K562 (cell line): Measurements from ENCODE around the gene TNRC6B. TPM values are rescaled to one million over a fixed set of nuclear protein-coding genes. Genes with fewer than 3 reads are reported as not detected.

Experiments
- ATF7 ChIP-seq: fragments of 450-650 bp; IDR thresholded peaks from 2 replicates; pipeline ENCODE4 v1.7.1; 2014; ENCODE audit warnings: mild to moderate bottlenecking, moderate library complexity
- NRF1 ChIP-seq, 2 experiments: fragments of 450-650 bp; IDR thresholded peaks in 1 of 2; conservative IDR thresholded peaks in 1 of 2; 2 replicates each; pipeline ENCODE4 v1.6.1; 2014; ENCODE audit warnings: mild to moderate bottlenecking in 2 of 2
- POLR2AphosphoS5 ChIP-seq: IDR thresholded peaks from 2 replicates; pipeline ENCODE4 v1.6.1; 2011; ENCODE audit warnings: mild to moderate bottlenecking, low read depth, low read length, moderate library complexity; ENCODE audit not compliant: control insufficient read depth, insufficient read depth
- PRDM10 ChIP-seq: fragments of 450-650 bp; IDR thresholded peaks from 2 replicates; pipeline ENCODE4 v1.6.1; 2018; ENCODE audit not compliant: partially characterized antibody
- RBFOX2 ChIP-seq: fragments of 200-400 bp; formaldehyde crosslinking; IDR thresholded peaks from 2 replicates; pipeline ENCODE4 v1.6.1; 2017; ENCODE audit warnings: low read depth, mild to moderate bottlenecking, low read length, moderate library complexity
- SOX6 ChIP-seq: fragments of 450-650 bp; IDR thresholded peaks from 2 replicates; pipeline ENCODE4 v1.6.1; 2014; ENCODE audit warnings: mild to moderate bottlenecking
- TBP ChIP-seq: optimal IDR thresholded peaks from 2 replicates; pipeline ENCODE3; 2011; ENCODE audit warnings: low read depth, low read length, improper control_type of control experiment
- polyA plus RNA-seq, 8 experiments: library from polyadenylated mRNA; depleted of rRNA in 4 of 8; stranded (reverse) in 5 of 8; unstranded in 3 of 8; fragments of >200 nt; fragmentation: Nextera tagmentation in 2 of 8; fragmentation: Illumina TruSeq in 1 of 8; extraction: Ambion mirVana in 2 of 8; extraction: Trizol in 1 of 8; gene quantifications; 2 replicates each; pipeline versions ENCODE4 v1.2.1 to v1.2.3, GENCODE V29; 2011 to 2014; ENCODE audit warnings: inconsistent platforms in 1 of 8, missing spikeins in 1 of 8
- total RNA-seq, 7 experiments: library from RNA; depleted of rRNA in 6 of 7; stranded (reverse); fragments of >200 nt in 6 of 7; fragmentation: Illumina TruSeq in 2 of 7; extraction: Trizol in 2 of 7; gene quantifications; 2 replicates each; pipeline versions ENCODE4 v1.2.1 to v1.2.3, GENCODE V29; 2011 to 2021; ENCODE audit warnings: low replicate concordance in 1 of 7
- TF ChIP-seq, protein P1 (sequence below): fragments of 200-400 bp; formaldehyde crosslinking; IDR thresholded peaks from 2 replicates; pipeline ENCODE4 v1.6.1; 2017; ENCODE audit warnings: mild to moderate bottlenecking, low read depth, low read length, moderate library complexity

TNRC6B gene
- total and polyA plus RNA-seq, 9 of the 15 experiments (the other 6 are each of a cell fraction or from before 2014, with no cell fraction given): 0.96 to 18.8 (median 10.8) TPM

- TF ChIP-seq TBP (peak; percentile 35), PRDM10 (peak; percentile 62), SOX6 (peak; percentile 11; the same call in 1 of the 2 replicates), POLR2AphosphoS5 (peak; percentile 24; the same call in 1 of the 2 replicates), RBFOX2 (peak; percentile 57), NRF1 (conservative IDR thresholded peaks at IDR 0.05 in 1 of 2, IDR thresholded peaks at IDR 0.05 in 1 of 2) (peak in 1 of 2 experiments; percentile 12; a peak in 1 of 4 replicates), ATF7 (peak; percentile 73)
- TF ChIP-seq, protein P1, sequence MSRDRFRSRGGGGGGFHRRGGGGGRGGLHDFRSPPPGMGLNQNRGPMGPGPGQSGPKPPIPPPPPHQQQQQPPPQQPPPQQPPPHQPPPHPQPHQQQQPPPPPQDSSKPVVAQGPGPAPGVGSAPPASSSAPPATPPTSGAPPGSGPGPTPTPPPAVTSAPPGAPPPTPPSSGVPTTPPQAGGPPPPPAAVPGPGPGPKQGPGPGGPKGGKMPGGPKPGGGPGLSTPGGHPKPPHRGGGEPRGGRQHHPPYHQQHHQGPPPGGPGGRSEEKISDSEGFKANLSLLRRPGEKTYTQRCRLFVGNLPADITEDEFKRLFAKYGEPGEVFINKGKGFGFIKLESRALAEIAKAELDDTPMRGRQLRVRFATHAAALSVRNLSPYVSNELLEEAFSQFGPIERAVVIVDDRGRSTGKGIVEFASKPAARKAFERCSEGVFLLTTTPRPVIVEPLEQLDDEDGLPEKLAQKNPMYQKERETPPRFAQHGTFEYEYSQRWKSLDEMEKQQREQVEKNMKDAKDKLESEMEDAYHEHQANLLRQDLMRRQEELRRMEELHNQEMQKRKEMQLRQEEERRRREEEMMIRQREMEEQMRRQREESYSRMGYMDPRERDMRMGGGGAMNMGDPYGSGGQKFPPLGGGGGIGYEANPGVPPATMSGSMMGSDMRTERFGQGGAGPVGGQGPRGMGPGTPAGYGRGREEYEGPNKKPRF: no peak
These were observed 988 bp downstream of the TNRC6B start (continued) for GRCh38 chr22:40178417-40179409.
